HG03064 (cell line): Measurements from ENCODE around the gene OSBP2.
"Not testable (repeated sequence)": the region's sequence is repeated elsewhere in the genome, so short reads cannot be mapped to it uniquely, and the experiment has no call there.

ENCODE experiments used
- ATAC-seq: cut with Tn5 transposase; IDR thresholded peaks from one replicate; pipeline ENCODE4 v1.9.1; 2021; ENCODE audit warnings: low read depth; ENCODE audit not compliant: unreplicated experiment

Gene OSBP2

DNA sequence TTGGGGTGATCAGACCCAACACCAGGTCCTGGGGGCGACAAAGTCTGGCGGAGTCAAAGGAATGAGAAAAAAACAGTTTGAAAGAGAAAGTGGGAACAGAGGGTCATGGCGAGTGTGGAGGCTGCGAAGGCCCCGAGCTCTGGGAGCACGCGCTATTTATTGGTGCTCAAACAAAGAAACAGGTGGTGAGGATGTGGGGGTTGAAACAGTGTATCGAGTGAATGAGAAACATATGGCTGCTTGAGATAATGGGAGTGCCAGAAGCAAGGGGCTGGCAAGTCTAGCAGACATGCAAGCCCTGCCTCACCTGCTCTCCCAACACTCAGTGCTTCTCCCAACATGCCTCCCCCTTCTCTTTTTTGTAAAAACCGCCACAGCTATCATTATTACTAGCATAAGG, 19.2 kb upstream of the OSBP2 start:
- ATAC-seq, result no peak

DNA sequence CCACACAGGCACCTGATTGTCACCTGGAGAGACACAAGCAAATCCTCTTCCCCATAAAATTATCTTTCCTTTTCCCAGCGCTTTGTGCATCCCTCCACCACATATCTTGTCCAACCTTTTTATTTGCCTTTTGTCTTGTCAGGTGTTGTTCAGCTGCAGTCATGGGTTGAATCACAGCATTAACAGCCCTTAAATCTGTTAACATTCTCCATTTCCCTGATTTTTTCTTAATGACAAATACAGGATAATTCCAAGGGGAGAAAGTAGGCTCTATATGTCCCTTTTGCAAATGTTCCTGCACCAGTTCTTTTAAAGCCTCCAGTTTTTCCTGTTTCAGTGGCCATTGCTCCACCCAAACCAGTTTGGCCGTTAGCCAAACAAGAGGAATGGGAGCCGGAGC, 18.1 kb upstream of the OSBP2 start:
- ATAC-seq, result not testable (repeated sequence)

DNA sequence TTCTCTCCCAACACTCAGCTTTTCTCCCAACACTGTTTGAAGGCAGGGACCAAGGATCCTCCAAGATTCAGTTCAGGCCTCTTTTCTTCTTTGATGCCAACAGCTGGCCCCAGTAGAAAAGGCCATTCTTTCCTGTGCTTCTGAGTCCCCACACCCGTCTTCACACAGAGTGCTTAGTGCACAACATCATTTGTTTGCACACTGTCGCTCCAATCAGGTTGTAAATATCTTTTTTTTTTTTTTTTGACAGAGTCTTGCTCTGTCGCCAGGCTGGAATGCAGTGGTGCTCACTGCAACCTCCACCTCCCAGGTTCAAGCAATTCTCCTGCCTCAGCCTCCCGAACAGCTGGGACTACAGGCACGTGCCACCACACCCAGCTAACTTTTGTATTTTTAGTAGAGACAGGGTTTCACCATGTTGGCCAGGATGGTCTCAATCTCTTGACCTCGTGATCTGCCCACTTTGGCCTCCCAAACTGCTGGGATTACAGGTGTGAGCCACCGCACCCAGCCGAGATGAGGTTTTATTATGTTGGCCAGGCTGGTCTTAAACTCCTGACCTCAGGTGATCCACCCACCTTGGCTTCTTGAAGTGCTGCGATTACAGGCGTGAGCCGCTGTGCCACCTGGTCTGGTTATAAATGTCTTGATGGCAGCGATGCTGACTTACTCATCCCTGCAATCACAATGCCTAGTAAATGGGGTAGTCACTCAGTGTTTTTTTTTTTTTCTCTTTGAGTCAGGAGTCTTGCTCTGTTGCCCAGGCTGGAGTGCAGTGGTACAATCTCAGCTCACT, 14.6 kb upstream of the OSBP2 start:
- ATAC-seq, result not testable (repeated sequence)

DNA sequence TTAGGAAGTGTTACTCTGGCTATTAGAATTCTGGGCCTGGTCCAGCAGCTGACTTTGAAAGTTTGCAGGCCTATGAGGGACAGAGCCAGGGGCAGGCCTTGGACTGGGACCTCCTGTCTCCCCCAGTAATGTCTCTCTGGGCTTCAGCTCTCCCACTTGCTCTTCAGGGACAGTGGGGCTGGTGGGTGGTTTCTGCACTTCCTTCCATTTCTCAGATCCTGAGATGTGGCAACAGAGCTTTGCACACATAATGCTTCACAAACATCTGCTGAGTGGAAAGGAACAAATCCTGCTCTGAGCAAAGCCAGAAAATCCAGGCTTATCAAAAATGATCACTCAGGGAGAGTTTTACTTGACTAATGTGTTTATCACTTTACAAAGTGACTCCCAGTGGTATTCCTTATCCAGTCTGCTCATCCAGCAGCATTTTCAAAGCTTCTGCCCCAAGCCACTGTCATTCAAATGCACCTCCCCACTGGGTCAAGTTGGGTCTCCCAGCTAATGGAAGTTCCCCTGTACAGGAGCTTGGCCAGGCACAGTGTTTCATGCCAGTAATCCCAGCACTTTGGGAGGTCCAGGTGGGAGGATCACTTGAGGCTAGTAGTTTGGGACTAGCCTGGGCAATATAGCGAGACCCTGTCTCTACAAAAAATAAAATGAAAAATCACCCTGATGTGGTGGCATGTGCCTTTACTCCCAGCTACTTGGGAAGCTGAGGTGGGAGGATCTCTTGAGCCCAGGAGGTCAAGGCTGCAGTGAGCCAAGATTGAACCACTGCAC, 13.5 kb upstream of the OSBP2 start:
- no peak for ATAC-seq

DNA sequence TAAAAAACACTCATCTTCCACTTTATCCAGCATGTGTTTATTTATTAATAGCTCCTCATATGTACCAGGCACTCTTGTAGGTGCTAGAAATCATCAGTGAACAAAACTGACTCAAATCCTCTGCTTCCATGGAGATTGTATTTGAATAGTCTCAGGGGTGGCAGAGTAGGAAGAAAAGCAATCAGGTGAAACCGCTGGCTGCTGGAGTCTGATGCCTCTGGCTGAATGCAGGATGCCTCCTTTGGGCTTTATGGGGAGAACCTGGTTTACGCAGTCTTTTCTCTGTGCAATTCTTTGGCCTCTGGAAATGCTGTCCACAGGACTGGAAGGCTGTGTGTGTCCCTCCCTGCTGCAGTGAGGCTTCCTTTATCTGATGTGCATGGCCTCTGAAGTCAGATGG, 12.8 kb upstream of the OSBP2 start:
- no peak for ATAC-seq

DNA sequence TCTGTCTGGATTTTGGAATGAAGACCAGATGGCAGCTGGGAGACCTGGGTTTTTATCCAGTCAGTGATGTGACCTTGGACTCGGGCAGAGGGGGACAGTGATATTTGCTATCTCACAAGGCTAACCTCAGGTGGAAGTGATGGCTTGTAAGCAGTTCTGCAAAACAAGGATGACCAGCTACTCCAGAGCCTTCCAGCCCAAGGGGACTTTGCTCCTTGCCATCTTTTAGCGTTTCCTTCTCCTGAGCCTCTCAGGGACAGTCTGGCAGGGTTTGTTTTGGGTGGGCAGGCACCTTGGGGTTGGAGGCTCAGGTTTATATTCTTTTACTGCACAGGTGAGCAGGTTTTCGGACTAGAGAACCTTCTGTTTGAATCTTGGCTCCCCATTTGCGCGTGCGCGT, 9.5 kb upstream of the OSBP2 start:
- ATAC-seq, result no peak

DNA sequence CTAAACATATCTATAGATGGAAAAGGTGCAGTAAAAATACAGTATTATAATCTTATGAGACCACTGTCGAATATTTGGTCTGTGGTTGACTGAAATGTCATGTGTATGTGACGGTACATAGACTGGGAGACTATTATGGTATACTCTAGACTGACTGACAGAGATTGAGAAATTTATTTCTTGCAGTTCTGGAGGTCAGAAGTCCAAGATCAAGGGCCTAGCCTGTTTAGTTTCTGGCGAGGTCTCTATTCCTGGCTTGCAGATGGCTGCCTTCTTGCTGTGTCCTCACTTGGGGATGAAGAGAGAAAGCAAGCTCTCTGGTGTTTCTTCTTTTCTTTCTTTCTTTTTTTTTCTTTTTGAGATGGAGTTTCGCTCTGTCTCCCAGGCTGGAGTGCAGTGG, 7.3 kb upstream of the OSBP2 start:
- ATAC-seq, result no peak

DNA sequence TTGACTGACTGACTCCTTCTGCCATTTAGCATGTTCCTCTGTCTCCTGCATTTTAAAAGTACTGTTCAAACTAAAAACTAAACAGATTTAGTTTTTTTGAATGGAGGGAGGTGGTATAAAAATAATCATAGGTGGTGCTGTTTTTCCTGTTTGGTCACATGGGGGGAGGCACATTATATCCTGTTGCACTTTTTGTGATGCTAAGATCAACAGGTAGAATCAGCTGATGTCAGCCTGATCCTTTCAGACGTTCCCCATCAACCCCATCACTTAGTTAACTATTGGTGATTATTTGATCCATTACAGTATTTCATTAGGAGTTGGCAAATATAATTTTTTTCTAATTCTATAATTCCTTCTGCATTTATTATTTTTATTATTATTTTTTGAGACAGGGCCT, 5.1 kb upstream of the OSBP2 start:
- no peak for ATAC-seq

DNA sequence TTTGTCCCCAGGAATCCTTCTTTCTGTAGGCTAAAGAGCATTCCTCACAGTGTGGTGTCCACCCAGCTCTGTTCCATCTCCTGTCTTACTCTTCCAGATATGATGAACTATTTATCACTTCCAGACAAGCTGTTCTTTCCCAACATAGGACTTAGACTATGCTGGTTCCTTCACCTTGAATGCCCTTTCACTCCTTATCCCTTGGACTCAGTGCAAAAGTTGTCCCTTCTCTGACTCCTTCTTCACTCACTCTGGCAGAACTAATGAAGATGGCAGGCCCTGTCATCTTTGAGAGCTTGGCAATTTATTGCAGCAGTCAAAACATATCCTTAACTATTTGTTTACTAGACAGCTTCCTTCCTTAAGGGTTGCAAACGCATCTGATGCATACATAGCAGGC, 3.5 kb upstream of the OSBP2 start:
- ATAC-seq, result no peak

DNA sequence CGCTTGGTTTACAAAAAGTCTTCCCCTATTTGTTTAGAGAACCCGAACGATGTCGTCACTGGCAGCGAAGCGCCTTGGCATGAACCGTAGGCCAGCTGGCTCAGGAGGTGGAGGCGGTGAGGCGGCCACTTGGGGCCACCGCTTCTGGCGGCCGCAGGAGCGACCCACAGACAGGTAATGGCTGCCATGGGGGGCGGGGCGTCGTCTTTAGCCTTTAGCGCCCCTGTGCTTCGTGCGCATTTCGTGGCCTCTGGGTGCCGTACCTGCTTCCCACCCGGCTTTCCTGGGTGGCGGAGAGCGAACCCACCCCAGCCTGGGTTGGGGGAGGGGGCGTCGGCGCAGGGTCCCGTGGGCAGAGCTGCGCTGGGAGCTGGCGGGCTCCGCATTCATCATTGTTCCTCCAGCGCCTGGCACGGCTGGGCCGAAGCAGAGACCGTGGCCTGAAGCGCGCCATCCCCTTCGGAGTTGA, 469 bp upstream of the OSBP2 start:
- no peak for ATAC-seq

DNA sequence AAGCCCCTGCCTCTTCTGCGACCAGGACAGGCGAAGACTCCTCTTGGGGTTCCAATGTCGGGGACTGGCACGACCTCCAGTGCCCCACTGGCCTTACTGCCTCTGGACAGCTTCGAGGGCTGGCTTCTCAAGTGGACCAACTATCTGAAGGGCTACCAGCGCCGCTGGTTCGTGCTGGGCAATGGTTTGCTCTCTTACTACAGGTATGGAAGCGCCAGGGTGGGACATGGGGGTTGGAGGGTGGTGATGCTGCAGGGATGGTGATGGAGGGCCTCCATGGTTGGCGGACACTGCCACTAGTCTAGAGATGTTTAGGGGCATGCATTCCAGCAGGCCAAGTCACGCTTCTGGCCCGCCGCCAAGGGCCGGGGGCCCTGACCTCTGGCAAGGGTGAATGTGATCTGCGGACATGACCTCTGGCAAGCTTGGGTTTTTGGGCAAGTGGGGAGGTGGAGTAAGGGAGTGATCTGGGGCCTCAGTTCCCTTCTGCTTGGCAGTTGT, 727 bp downstream of the OSBP2 start:
- no peak for ATAC-seq

DNA sequence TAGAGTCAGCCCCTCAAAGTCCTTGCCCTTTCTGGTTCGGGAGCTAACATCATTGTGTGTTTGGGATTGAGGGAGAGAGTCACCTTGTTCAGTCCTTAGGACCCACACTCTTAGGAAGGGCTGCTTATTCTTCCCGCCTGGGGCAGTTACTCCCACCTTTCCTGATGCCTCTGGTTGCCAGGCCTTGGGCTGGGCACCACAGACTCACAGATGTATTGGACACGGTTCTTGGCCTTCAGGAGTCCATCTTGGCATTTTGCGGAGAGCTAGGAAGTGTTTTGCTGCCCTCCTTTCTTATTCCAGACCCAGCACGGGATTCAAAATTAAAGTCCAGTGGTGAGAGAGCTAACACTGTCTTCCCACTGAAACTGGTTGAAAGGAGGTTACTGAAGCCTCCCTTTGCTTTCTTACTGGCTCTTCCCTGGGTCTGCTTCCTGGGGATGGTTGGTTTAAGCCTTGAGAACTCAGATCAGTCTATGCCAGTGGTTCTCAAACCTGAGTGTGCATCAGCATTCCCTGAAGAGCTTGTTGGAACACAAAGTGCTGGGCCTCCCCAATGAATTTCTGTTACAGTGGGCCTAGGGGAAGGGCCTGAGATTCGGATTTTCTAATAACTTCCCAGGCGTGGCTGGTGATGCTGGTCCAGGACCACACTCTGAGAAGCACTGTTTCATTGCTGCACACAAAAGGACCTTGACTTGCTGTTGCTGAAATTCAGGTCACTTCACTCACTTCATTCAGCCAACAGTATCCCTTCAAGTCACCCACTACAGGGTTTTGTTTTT, 1.4 kb downstream of the OSBP2 start:
- no peak for ATAC-seq

DNA sequence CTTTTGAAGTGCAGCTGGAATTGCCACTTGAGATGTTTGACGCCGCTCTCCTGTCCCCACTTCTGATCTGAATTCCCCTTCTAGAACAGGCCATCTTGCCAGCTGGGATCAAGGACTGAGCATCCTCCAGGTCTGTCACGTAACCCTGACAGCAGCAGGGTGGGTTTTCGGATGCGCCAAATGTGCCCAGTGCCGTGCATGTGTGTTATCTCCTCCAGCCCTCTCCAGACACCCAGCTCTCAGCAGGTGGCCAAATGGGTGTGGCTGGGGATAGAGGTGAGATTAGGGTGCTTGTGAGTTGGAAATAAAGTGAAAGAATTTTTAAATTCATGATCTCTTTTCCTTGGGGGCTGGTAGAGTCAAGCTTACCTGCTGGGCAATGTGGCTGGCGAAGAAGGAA, 3.3 kb downstream of the OSBP2 start:
- no peak for ATAC-seq

DNA sequence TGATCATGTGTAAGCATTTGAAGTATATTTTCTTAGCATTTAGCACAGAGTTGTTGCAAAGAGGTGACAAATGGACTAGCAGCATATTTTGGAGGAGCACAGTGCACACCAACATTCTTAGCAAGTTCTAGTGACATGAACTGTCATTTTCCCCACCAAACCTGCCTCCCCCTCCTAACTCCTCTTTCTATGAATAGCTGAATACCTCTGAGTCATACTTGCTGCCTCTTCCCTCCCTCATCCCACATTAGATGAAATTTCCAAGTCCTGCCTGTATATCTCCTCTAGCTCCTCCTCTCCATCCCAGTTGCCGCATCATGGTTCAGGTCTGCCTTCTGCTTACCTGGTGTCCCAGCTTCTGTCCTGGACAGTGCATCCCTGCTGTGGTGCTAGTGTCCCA, 7.2 kb downstream of the OSBP2 start:
- ATAC-seq, result no peak

DNA sequence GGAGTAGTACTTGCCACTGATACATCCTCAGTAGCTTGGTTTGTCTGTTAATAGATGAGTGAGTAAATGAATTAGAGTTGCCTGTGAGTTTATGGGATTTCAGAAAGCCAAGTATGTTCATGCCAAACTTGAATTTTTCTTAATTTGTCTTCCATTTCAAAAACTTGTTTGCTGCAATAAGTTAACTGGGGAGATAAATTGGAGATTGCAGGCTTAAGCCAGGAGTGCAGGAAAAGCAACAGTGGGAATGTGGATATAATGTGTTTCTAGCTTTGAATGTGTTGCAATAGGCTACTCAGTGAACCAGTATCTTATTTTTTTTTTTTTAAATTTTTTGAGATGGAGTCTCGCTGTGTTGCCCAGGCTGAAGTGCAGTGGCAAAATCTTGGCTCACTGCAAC, 8.2 kb downstream of the OSBP2 start:
- ATAC-seq, result no peak

DNA sequence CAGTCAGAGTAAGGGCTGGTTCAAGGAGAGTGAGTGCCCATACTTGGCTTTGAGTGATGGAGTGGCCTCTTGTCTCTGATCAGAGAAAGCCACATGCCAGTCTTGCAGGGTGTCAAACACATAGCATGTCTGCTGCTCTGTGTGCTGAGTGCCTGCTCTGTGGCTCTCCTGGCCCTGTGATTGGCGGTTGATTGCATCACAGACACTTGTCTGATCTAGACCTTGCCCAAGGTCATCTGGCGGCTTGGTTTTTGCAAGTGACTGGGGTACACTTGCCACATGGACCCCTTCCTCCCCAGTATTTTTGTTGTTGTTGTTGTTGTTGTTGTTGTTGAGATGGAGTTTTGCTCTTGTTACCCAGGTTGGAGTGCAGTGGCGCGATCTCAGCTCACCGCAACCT, 10.3 kb downstream of the OSBP2 start:
- ATAC-seq, result no peak

DNA sequence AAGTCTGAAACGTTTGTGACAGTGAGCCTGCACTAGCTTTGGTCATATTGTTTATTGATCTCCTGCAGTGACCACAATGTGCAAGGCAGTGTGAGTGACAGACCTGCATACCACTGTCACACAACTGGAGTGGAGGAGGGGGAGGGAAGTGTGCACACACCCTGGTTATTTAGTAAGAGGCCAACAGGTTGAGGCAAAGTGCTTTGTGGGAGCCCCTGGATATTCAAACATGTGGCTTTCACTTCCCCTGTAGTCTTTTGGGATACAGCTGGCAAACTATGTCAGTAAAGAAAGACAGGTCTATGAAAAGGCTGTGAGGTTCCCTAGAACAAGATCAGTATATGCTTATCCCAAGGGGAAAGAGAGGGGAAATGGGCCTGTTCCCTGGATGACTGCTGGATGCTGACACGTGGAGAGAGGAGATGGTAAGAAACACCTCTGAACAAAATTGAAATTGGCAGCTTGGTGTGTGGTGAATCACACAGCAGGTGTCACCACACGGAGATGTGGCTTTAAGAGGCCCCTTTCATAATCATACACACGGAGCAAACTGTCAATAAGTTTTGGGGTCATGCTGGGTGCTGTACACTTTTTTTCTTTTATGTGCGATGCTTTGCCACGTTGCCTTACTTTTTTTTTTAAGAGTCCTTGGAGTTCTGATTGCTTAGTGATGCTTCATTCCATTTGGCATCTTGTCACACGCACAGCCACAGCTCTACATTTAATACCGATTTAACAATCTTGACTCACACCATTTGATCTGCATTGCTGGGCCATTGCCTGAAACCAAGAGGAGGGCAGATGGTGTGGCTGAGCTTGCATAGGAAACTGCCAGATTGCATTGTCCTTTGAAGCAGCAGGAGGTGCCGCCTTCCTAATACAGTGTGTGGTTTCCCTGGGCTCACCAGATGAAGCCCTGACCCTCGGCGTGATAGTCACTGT, 11.3 kb downstream of the OSBP2 start:
- ATAC-seq, result no peak

DNA sequence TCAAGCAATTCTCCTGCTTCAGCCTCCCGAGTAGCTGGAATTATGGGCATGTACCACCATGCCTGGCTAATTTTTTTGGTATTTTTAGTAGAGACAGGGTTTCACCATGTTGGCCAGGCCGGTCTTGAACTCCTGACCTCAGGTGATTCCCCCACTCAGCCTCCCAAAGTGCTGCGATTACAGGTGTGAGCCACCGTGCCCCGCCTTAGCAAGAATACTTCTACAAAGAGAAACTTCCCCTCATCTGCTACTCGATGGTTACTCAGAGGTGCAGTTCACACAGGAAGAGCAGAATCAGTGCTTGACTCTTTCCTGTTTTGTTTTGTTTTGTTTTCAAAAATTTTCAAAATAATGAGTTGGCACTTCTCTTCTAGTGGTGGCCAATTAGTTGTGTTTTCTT, 15.3 kb downstream of the OSBP2 start:
- not testable (repeated sequence) for ATAC-seq

DNA sequence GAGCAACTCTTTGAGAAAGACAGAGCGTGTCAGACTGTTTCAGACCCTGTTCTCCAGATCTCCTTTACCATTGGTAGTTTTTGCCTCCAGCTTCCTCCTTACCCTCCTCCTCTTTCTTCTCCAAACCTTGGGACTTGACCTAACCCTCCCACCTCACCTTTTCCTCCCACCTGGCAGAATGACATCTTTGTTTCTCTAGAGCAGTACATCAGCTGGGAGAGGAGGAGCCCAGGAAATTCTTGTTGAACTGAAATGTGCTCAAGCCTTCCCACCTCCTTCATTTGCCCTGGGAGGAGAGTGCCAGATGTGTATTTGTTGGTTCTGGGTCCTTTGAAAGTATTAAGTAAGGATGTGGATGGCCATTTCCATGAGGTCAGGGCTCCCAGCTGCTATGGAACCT, 17.4 kb downstream of the OSBP2 start:
- no peak for ATAC-seq

DNA sequence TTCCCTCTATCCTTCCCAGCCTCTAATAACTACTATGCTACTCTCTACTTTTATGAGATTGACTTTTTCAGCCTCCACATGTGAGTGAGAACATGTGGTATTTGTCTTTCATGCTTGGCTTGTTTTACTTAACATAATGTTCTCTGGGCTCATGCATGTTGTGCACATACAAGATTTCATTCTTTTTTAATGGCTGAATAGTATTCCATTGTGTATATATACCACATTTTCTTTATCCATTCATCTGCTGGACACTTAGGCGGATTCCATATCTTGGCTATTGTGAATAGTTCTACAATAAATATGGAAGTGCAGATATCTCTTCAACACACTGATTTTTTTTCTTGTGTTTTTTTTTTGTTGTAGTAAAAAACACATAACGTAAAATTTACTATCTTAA, 19.4 kb downstream of the OSBP2 start:
- ATAC-seq, result no peak
